HG02973 (cell line): ENCODE data around the gene C4B.
"Not testable (repeated sequence)": the region's sequence is repeated elsewhere in the genome, so short reads cannot be mapped to it uniquely, and the experiment has no call there.

ENCODE experiments used
- ATAC-seq: cut with Tn5 transposase; IDR thresholded peaks from one replicate; pipeline ENCODE4 v1.9.1; 2021; ENCODE audit warnings: moderate library complexity; ENCODE audit not compliant: unreplicated experiment

C4B gene

GRCh38 chr6:32014547-32014946 is at the start of gene C4B:
C4B (plus strand) TSS chr6:32014795; CDS start chr6:32014846, 51 bp downstream.
- ATAC-seq, result not testable (repeated sequence)

- no peak for ATAC-seq
Observed at GRCh38 chr6:31965700-31966099, 48.9 kb upstream of the C4B start.

DNA sequence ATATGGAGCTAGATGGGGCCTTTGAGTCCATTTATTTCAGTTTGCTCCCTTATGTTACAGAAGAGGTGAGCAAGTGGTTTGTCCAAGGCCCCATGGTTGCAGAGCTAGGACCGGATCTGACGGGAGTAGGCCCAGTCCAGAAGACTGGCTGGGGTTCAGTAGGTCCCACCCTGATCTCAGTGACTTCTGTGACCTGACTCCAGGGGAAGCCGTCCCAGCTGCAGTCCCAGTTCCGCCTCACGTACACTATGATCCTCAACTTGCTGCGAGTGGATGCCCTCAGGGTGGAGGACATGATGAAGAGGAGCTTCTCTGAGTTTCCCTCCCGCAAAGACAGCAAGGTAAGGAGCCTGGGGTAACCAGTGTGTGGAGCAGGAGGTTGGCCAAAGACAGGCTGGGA is 48.1 kb upstream of the C4B start:
- ATAC-seq, result no peak

GRCh38 chr6:31966997-31967925 is 47.3 kb upstream of the C4B start:
- ATAC-seq, result no peak

- ATAC-seq, result no peak
Observed at GRCh38 chr6:31967926-31968320, 46.7 kb upstream of the C4B start.

DNA sequence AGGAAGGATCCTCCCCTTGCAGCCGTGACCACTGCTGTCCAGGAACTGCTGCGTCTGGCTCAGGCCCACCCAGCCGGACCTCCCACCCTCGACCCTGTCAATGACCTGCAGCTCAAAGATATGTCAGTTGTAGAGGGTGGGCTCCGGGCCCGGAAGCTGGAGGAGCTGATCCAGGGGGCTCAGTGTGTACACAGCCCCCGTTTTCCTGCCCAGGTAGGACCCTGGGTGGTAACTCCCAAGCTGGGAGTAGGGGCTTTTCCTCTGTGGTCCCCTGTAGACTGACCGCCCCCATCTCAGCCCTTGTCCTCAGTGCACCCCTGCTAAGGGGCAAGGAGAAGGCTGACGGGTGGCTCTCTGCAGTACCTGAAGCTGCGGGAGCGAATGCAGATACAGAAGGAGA is 46.3 kb upstream of the C4B start:
- no peak for ATAC-seq

- ATAC-seq, result no peak
Observed at GRCh38 chr6:31968791-31969711, 45.5 kb upstream of the C4B start.

GRCh38 chr6:31969712-31970603 is 44.6 kb upstream of the C4B start:
- no peak for ATAC-seq

DNA sequence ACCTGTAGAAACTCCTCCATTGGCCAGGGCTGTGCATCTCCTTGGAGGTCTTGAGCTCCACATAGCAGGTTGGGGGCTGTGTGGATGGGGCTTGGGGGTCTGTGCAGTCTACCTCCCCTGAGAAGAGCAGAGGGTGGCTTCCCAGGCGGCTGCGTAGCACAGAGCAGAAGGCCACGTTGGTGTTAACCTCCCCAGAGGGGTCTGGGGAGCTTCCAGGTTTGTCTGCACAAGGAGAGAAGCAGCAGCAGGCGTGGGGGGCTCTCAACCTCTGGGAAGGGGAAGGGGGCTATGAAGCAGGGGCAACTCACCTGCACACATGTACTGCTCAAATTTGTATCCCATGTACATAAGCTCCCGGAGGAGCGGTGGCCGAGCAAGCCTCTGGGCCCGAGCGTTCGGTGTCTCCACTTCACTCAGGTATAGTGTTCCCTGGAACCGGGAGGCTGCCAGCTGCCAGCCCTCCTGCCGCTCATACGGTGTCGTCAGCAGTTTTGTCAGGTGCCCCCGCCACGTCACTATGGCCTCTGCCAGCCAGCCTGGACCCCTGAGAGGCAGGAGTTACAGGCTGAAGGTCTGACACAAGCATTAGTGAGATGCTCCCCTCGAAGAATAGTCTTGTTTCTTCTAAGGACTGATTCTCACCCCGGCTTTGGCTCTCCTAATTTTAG is 43.9 kb upstream of the C4B start:
- ATAC-seq, result no peak

- ATAC-seq, result no peak
Observed at GRCh38 chr6:31971279-31971992, 43.2 kb upstream of the C4B start.

DNA sequence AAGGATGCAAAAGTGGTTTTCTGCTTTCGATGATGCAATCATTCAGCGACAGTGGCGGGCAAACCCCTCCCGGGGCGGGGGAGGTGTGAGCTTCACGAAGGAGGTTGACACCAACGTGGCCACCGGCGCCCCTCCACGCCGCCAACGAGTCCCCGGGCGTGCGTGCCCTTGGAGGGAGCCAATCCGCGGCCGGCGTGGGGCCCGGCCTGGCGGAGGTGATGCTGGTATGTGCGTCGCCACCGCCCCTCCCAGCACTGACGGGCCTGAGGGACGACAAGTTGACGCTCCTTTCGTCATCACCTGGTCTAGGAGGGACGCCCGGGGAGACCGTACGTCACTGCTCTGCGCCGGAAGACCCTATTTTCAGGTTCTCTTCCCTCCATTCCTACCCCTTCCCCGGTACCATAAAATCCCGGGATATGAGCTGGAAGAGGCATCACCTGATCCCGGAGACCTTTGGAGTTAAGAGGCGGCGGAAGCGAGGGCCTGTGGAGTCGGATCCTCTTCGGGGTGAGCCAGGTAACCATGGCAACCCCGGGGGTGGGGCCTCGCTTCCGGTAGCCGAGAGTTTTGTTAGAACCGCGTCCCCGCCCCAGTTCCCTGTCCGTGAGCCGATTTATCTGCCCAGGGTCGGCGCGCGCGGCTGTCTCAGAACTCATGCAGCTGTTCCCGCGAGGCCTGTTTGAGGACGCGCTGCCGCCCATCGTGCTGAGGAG is 42.4 kb upstream of the C4B start, which contains the start of gene DXO:
DXO (minus strand) TSS at position 146 of the 716 bp plus-strand sequence. CDS start 463 bp downstream, outside the sequence.
- ATAC-seq, result peak; percentile 71

- ATAC-seq, result no peak
Observed at GRCh38 chr6:31972709-31973350, 41.8 kb upstream of the C4B start.

DNA sequence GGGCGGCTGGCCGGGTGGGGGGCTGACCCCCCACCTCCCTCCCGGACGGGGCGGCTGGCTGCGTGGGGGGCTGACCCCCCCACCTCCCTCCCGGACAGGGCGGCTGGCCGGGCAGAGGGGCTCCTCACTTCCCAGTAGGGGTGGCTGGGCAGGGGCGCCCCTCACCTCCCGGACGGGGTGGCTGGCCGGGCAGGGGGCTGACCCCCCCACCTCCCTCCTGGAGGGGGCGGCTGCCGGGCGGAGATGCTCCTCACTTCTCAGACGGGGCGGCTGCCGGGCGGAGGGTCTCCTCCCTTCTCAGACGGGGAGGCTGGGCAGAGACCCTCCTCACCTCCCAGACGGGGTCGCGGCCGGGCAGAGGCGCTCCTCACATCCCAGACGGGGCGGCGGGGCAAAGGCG is 38.5 kb upstream of the C4B start:
- not testable (repeated sequence) for ATAC-seq

DNA sequence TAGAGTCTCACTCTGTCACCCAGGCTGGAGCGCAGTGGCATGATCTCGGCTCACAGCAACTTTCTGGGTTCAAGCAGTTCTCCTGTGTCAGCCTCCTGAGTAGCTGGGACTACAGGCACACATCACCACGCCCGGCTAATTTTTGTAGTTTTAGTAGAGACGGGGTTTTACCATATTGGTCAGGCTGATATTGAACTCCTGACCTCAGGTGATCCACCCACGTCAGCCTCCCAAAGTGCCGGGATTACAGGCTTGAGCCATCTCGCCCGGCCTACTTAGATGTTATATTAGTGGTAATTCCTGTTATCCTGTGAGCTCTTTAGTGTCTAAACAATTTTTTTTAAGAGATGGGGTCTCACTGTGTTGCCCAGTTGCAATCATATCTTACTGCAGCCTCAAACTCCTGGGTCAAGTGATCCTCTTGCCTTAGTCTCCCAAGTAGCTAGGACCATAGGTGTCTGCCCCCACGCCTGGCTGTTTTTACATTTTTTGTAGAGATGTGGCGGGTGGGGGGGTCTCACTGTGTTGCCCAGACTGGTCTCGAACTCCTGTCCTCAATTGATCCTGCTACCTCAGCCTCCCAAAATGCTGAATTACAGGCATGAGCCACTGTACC is 36.7 kb upstream of the C4B start:
- ATAC-seq, result no peak

GRCh38 chr6:31978831-31979230 is 35.8 kb upstream of the C4B start:
- ATAC-seq, result no peak

GRCh38 chr6:31979238-31979898 is 35.2 kb upstream of the C4B start:
- no peak for ATAC-seq

DNA sequence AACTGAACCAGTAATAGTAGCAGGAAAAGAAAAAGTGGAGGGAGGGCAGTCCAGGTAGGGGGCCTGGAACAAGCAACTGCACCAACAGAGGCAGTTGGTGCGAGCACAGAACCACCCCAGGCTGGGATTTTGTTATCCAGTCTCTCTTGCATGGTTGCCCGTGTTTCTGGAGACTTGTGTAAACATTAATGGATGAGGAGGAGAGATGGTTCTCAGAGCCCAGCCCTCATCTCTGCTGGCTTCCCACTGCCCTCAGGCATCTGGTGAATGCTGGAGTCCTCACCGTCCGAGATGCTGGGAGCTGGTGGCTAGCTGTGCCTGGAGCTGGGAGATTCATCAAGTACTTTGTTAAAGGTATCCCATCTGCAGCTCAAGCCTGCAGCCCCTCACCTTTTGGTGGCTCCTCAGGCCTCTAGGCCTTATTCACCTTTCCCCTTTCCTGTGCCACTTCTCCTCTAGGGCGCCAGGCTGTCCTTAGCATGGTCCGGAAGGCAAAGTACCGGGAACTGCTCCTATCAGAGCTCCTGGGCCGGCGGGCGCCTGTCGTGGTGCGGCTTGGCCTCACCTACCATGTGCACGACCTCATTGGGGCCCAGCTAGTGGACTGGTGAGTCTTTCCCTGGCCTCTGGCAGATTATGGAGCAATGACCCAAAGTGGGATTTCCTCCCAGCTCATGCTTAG is 34.3 kb upstream of the C4B start:
- not testable (repeated sequence) for ATAC-seq
